GM06990 (cell line): ENCODE data around the gene DNAJB5.

Experiments used
- DNase-seq: peaks from one replicate; pipeline ENCODE4 v3.0.0-alpha.2; 2011; ENCODE audit not compliant: insufficient read length; ENCODE audit errors: extremely low read depth
- H3K27me3 ChIP-seq: replicated peaks from 2 replicates; pipeline ENCODE4 v1.6.0; 2011; ENCODE audit warnings: low read length; ENCODE audit not compliant: control insufficient read depth, insufficient read depth
- H3K36me3 ChIP-seq: 2 replicates; pipeline ENCODE4 v1.5.1; 2011; ENCODE audit warnings: low read length; ENCODE audit not compliant: control insufficient read depth, insufficient read depth
- H3K4me3 ChIP-seq: replicated peaks from 2 replicates; pipeline ENCODE4 v1.5.1; 2011; ENCODE audit warnings: low read depth, mild to moderate bottlenecking, control low read depth, low read length
- CTCF ChIP-seq: IDR thresholded peaks from 2 replicates; pipeline ENCODE4 v1.5.1; 2011; ENCODE audit warnings: low read length, control low read depth, mild to moderate bottlenecking, inconsistent platforms; ENCODE audit not compliant: insufficient read depth, poor library complexity, severe bottlenecking

DNAJB5 gene

GRCh38 chr9:34991607-34992375 lies 2.2 kb downstream of the DNAJB5 start:
- Histone ChIP-seq H3K27me3 (no peaks in the 10 kb centered on the region), H3K36me3 (peaks cover 1% of the 10 kb centered on the region), H3K4me3 (no peak overlapping the region; the same call in 1 of the 2 replicates)
- peak; percentile 64 for DNase-seq
- TF ChIP-seq CTCF, result peak; percentile 37

GRCh38 chr9:34992376-34992951 lies 2.9 kb downstream of the DNAJB5 start:
- Histone ChIP-seq H3K4me3 (no peak overlapping the region), H3K27me3 (no peaks in the 10 kb centered on the region), H3K36me3 (peaks cover 4% of the 10 kb centered on the region)
- TF ChIP-seq CTCF, result no peak
- DNase-seq, result peak; percentile 41

- DNase-seq, result peak; percentile 54
- no peaks in the 10 kb centered on the region for H3K27me3 ChIP-seq
- H3K36me3 ChIP-seq, result peaks cover 9% of the 10 kb centered on the region
- no peak overlapping the region for H3K4me3 ChIP-seq
- TF ChIP-seq CTCF, result no peak
These were observed 4.1 kb downstream of the DNAJB5 start for GRCh38 chr9:34993502-34994259.

- Histone ChIP-seq H3K4me3 (no peak overlapping the region), H3K36me3 (peaks cover 9% of the 10 kb centered on the region), H3K27me3 (no peaks in the 10 kb centered on the region)
- peak; percentile 57 for TF ChIP-seq CTCF
- DNase-seq, result no peak
These were observed 4.8 kb downstream of the DNAJB5 start for GRCh38 chr9:34994260-34994899.

DNA sequence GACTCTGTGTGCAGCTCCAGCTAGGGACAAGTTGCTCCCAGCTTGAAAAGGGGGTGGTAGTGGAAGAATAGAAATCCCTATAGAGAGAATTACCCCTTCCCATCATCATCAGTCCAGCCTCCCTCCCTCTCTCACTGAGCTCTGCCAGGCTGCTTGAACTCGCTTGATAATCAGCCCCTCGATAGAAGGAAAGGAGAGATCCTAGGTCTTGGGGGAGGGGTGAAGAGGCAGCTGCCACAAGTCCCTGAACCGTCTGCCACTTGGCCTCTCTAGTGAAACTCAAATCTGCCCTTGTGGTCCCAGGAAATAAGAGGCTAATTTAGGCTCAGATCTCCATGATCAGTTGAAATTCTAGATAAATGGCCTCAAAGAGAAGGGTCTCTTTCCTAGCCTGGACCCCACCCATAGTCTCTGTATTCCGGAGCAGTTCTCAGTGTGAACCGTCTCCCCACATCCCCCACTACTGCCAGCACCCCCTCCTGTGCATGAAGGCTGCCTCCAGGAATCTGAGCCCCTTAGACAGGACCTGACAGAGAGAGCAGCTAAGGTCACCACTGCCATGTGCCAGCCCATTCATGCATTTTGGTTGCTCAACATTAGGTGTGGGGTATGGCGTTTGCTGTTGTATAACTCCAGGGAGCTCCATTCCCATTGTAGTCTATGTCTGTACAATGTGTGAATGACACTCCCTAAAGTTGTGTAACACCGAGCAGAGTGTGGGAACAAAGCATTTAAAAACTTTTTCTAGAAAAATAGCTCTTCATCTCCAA lies 5.5 kb downstream of the DNAJB5 start:
- H3K4me3 ChIP-seq, result no peak overlapping the region
- H3K36me3 ChIP-seq, result peaks cover 9% of the 10 kb centered on the region

More for the DNA sequence above, 5.5 kb downstream of the DNAJB5 start:
- TF ChIP-seq CTCF, result no peak
- H3K27me3 ChIP-seq, result no peaks in the 10 kb centered on the region
- no peak for DNase-seq
